ENCODE data around the gene MAP4K3. TPM values are rescaled to one million over a fixed set of nuclear protein-coding genes. Genes with fewer than 3 reads are reported as not detected.

The MAP4K3 gene
- total RNA-seq, 4 donors from 2014 or later, result 60.6 to 86.6 (median 75.6) TPM

DNA sequence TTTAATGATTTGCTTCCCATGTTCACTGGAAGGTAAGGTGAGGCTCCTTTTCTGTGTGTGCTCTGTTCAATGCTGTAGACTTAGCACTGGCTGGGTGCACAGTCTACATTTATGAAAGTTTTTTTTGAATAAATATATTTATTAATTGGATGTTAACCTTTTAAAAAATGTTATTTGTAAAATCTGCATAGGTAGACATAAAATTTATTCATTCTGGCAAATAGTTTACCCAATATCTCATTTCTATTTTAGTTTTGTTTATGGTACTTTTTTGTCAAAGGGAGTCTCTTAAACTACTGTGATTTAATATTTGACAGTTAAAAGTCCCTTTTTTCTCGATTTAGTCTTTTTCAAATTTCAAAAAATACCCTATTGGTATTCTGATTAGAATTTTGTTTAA is 213.2 kb downstream of the MAP4K3 start:
- TF ChIP-seq, protein P1, sequence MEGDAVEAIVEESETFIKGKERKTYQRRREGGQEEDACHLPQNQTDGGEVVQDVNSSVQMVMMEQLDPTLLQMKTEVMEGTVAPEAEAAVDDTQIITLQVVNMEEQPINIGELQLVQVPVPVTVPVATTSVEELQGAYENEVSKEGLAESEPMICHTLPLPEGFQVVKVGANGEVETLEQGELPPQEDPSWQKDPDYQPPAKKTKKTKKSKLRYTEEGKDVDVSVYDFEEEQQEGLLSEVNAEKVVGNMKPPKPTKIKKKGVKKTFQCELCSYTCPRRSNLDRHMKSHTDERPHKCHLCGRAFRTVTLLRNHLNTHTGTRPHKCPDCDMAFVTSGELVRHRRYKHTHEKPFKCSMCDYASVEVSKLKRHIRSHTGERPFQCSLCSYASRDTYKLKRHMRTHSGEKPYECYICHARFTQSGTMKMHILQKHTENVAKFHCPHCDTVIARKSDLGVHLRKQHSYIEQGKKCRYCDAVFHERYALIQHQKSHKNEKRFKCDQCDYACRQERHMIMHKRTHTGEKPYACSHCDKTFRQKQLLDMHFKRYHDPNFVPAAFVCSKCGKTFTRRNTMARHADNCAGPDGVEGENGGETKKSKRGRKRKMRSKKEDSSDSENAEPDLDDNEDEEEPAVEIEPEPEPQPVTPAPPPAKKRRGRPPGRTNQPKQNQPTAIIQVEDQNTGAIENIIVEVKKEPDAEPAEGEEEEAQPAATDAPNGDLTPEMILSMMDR (IDR thresholded peaks at IDR 0.05), result no peak
- no peak for TF ChIP-seq POLR2A (IDR thresholded peaks at IDR 0.05)
- H3K4me3 ChIP-seq (replicated peaks in 1 of 3), result no peak overlapping the region
- no peak overlapping the region for H3K27ac ChIP-seq
- intact Hi-C loops (cut with DNase I), result loop anchor here (10.0 kb wide), 1 partner anchor 279 kb away; no protein-coding TSS in a partner anchor
- no peak for DNase-seq
- H3K36me3 ChIP-seq, result no peaks in the 10 kb centered on the region
- H3K9me3 ChIP-seq, result no peaks in the 10 kb centered on the region
- H3K4me1 ChIP-seq, result peaks cover 0 to 5% of the 10 kb centered on the region in 2 donors
- 92 to 94% methylated on average over 1 of the region's 1 CpG for WGBS, 2 donors
- no peaks in the 10 kb centered on the region for H3K27me3 ChIP-seq

DNA sequence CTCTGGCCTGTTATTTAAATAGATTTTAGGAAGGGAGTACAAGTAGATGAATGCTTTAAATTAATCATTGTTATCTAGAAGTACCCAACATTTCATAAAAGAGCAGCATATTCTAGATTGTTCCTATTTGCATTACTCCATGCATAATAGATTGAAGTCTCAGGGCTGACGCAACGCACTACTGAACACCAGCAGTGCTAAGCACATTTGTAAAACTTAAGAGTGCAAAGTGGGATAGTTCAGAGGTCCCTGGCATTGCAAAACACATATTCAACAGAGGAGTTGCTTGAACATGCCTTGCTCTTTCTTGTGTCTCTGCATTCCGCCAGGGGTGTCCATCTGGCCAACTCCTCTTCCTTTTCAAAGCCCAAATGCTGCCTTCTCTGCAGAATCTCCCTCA is 215.6 kb downstream of the MAP4K3 start:
- 93 to 97% methylated on average over 3 of the region's 3 CpGs for WGBS, 2 donors
- DNase-seq, result no peak
- Histone ChIP-seq H3K4me3 (replicated peaks in 1 of 3) (no peak overlapping the region), H3K9me3 (no peaks in the 10 kb centered on the region), H3K36me3 (no peaks in the 10 kb centered on the region), H3K27me3 (no peaks in the 10 kb centered on the region), H3K4me1 (no peaks in the 10 kb centered on the region), H3K27ac (no peak overlapping the region)
- intact Hi-C loops (cut with DNase I), result loop anchor here (10.0 kb wide), 1 partner anchor 277 kb away; no protein-coding TSS in a partner anchor
- no peak for TF ChIP-seq POLR2A (IDR thresholded peaks at IDR 0.05)
- TF ChIP-seq, protein P1 (IDR thresholded peaks at IDR 0.05), result no peak

DNA sequence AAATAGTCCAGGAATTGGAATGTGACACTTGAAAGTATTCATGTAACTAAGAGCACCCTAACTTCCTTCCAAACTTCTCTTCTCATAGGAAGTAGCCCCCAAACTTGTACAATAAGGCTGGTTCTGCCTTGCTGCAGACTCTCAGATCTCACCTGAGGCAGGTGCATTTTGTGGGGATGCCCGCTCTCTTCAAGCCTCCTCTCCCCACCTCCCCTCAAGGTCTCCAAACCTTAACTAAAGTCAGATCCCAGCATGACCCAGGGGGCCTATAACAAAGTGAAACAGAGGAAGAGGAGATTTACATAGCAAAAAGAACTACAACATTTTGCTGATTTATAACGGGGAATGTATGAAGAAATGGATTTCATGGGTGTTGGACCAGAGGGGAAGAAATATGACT is 216.9 kb downstream of the MAP4K3 start:
- 89 to 96% methylated on average over 2 of the region's 2 CpGs for WGBS, 2 donors
- no peaks in the 10 kb centered on the region for H3K27me3 ChIP-seq
- no peaks in the 10 kb centered on the region for H3K9me3 ChIP-seq
- intact Hi-C loops (cut with DNase I), result loop anchor here (10.0 kb wide), 1 partner anchor 275 kb away; no protein-coding TSS in a partner anchor
- no peak overlapping the region for H3K27ac ChIP-seq
- H3K4me1 ChIP-seq, result no peaks in the 10 kb centered on the region
- no peaks in the 10 kb centered on the region for H3K36me3 ChIP-seq
- no peak for DNase-seq
- no peak overlapping the region for H3K4me3 ChIP-seq (replicated peaks in 1 of 3)
- no peak for TF ChIP-seq POLR2A (IDR thresholded peaks at IDR 0.05)
- TF ChIP-seq, protein P1 (IDR thresholded peaks at IDR 0.05), result no peak

DNA sequence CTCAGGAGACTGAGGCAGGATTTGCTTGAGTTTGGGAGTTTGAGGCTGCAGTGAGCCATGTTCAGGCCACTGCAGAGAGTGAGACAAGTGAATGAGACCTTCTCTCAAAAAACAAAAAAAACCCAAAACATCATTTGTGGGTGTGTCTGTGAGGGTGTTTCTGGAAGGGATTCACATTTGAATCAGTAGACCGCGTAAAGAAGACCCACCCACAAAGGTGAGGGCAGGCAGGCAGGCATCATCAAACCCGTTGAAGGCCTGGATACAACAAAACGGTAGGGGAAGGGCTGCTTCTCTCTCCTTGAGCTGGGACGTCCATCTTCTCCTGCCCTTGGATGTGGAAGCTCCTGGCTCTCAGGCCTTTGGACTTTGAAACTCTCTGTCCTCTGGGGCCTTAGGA is 218.7 kb downstream of the MAP4K3 start:
- no peaks in the 10 kb centered on the region for H3K9me3 ChIP-seq
- intact Hi-C loops (cut with DNase I), result no loop called here
- H3K4me1 ChIP-seq, result no peaks in the 10 kb centered on the region
- no peak for DNase-seq
- no peaks in the 10 kb centered on the region for H3K27me3 ChIP-seq
- 86 to 89% methylated on average over 5 of the region's 5 CpGs for whole genome bisulfite sequencing, 2 donors
- no peaks in the 10 kb centered on the region for H3K36me3 ChIP-seq
- H3K4me3 ChIP-seq (replicated peaks in 1 of 3), result no peak overlapping the region
- TF ChIP-seq POLR2A (IDR thresholded peaks at IDR 0.05), result no peak
- TF ChIP-seq, protein P1 (IDR thresholded peaks at IDR 0.05), result no peak
- no peak overlapping the region for H3K27ac ChIP-seq

DNA sequence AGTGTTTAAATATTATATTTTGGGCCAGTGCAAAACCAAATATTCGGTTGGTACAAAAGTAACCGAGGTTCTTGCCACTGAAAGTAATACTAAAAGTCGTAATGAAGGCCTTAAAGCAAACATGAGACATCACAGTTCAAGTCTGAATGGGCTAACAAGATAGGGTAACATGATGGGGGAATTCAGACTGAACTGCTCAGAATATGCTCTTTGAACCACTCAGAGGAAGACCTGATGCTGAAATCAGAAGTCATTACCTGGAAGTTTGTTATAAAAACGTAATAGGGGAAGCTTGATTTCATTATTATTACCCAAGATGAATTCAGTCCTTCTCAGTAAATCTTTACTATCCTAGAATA is 219.9 kb downstream of the MAP4K3 start:
- intact Hi-C loops (cut with DNase I), result no loop called here
- 86 to 89% methylated on average over 4 of the region's 4 CpGs for WGBS, 2 donors
- Histone ChIP-seq H3K36me3 (no peaks in the 10 kb centered on the region), H3K27ac (no peak overlapping the region), H3K9me3 (no peaks in the 10 kb centered on the region), H3K27me3 (no peaks in the 10 kb centered on the region), H3K4me3 (replicated peaks in 1 of 3) (no peak overlapping the region), H3K4me1 (no peaks in the 10 kb centered on the region)
- TF ChIP-seq POLR2A (IDR thresholded peaks at IDR 0.05), result no peak
- TF ChIP-seq, protein P1 (IDR thresholded peaks at IDR 0.05), result no peak
- no peak for DNase-seq

All from thyroid gland (tissue), 4 donors.